ENCODE data around the gene NBAS.

DNA sequence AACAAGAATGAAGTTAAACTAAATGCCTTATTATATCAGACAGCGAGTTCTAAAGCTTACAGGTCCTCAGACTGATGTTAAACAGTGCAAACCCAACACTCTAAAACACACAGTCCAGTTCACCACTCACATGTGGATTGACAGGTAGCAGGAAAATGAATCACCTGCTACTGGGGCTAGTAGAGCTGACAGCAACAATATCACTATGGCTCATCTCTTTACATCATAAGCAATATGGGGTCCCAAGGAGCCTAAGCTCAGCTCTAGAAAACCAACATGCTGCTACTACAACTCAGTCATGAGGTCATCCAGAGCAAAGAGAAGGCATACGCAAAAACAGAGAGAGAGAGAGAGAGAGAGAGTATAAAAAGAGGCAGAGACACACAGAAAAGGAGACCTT lies 145.4 kb downstream of the NBAS start:
- TF ChIP-seq POLR2AphosphoS2 (IDR thresholded peaks at IDR 0.05; ENCODE audit: low read depth, low read length) (no peak), SMAD1 (IDR thresholded peaks at IDR 0.05; ENCODE audit: low read depth, partially characterized antibody) (no peak), TAF1 (IDR thresholded peaks at IDR 0.05; ENCODE audit: borderline replicate concordance, low read depth, low read length) (no peak)

Data from GM12878 (cell line).